ENCODE data around the gene FAM72B. TPM values are rescaled to one million over a fixed set of nuclear protein-coding genes. Genes with fewer than 3 reads are reported as not detected.
"Not testable (repeated sequence)": the region's sequence is repeated elsewhere in the genome, so short reads cannot be mapped to it uniquely, and the experiment has no call there.

The FAM72B gene
- polyA plus RNA-seq, 2 donors: 1.3 to 2.2 TPM

- H3K9me3 ChIP-seq (ENCODE audit: control insufficient read depth in 2 of 2, insufficient read depth in 1 of 2, low read depth in 1 of 2, low read length in 1 of 2); H3K27me3 ChIP-seq (ENCODE audit: control insufficient read depth in 1 of 2, insufficient read depth in 2 of 2, low read length in 2 of 2); H3K4me1 ChIP-seq (ENCODE audit: control insufficient read depth in 2 of 2, insufficient read depth in 2 of 2, low read length in 1 of 2); H3K36me3 ChIP-seq (ENCODE audit: control insufficient read depth in 2 of 2, insufficient read depth in 2 of 2, low read length in 1 of 2); H3K4me3 ChIP-seq (ENCODE audit: low read depth in 1 of 2, low read length in 2 of 2); H3K27ac ChIP-seq (ENCODE audit: low read depth in 2 of 2, low read length in 1 of 2): not testable (repeated sequence)
- 67 to 87% methylated on average over 1 of the region's 2 CpGs for WGBS, 2 donors
Observed at GRCh38 chr1:121154811-121155210, 29.3 kb downstream of the FAM72B start.

GRCh38 chr1:121152788-121153187, 31.4 kb downstream of the FAM72B start:
- H3K36me3 ChIP-seq (ENCODE audit: control insufficient read depth in 2 of 2, insufficient read depth in 2 of 2, low read length in 1 of 2); H3K27ac ChIP-seq (ENCODE audit: low read depth in 2 of 2, low read length in 1 of 2); H3K4me3 ChIP-seq (ENCODE audit: low read depth in 1 of 2, low read length in 2 of 2); H3K9me3 ChIP-seq (ENCODE audit: control insufficient read depth in 2 of 2, insufficient read depth in 1 of 2, low read depth in 1 of 2, low read length in 1 of 2); H3K4me1 ChIP-seq (ENCODE audit: control insufficient read depth in 2 of 2, insufficient read depth in 2 of 2, low read length in 1 of 2); H3K27me3 ChIP-seq (ENCODE audit: control insufficient read depth in 1 of 2, insufficient read depth in 2 of 2, low read length in 2 of 2): not testable (repeated sequence)

GRCh38 chr1:121151294-121151693, 32.8 kb downstream of the FAM72B start:
- H3K4me3 ChIP-seq (ENCODE audit: low read depth in 1 of 2, low read length in 2 of 2): not testable (repeated sequence)

GRCh38 chr1:121148489-121149190, 35.5 kb downstream of the FAM72B start:
- 0% methylated on average over 1 to 2 of the region's 9 CpGs for WGBS, 2 donors
- not testable (repeated sequence) for H3K36me3 ChIP-seq (ENCODE audit: control insufficient read depth in 2 of 2, insufficient read depth in 2 of 2, low read length in 1 of 2); H3K4me3 ChIP-seq (ENCODE audit: low read depth in 1 of 2, low read length in 2 of 2); H3K27me3 ChIP-seq (ENCODE audit: control insufficient read depth in 1 of 2, insufficient read depth in 2 of 2, low read length in 2 of 2); H3K9me3 ChIP-seq (ENCODE audit: control insufficient read depth in 2 of 2, insufficient read depth in 1 of 2, low read depth in 1 of 2, low read length in 1 of 2); H3K27ac ChIP-seq (ENCODE audit: low read depth in 2 of 2, low read length in 1 of 2); H3K4me1 ChIP-seq (ENCODE audit: control insufficient read depth in 2 of 2, insufficient read depth in 2 of 2, low read length in 1 of 2)

More at GRCh38 chr1:121151294-121151693, 32.8 kb downstream of the FAM72B start:
- WGBS, 2 donors: 43 to 46% methylated on average over 1 of the region's 1 CpG
- not testable (repeated sequence) for H3K27ac ChIP-seq (ENCODE audit: low read depth in 2 of 2, low read length in 1 of 2); H3K27me3 ChIP-seq (ENCODE audit: control insufficient read depth in 1 of 2, insufficient read depth in 2 of 2, low read length in 2 of 2); H3K4me1 ChIP-seq (ENCODE audit: control insufficient read depth in 2 of 2, insufficient read depth in 2 of 2, low read length in 1 of 2); H3K36me3 ChIP-seq (ENCODE audit: control insufficient read depth in 2 of 2, insufficient read depth in 2 of 2, low read length in 1 of 2); H3K9me3 ChIP-seq (ENCODE audit: control insufficient read depth in 2 of 2, insufficient read depth in 1 of 2, low read depth in 1 of 2, low read length in 1 of 2)

- H3K27ac ChIP-seq (ENCODE audit: low read depth in 2 of 2, low read length in 1 of 2); H3K27me3 ChIP-seq (ENCODE audit: control insufficient read depth in 1 of 2, insufficient read depth in 2 of 2, low read length in 2 of 2); H3K4me3 ChIP-seq (ENCODE audit: low read depth in 1 of 2, low read length in 2 of 2); H3K36me3 ChIP-seq (ENCODE audit: control insufficient read depth in 2 of 2, insufficient read depth in 2 of 2, low read length in 1 of 2); H3K4me1 ChIP-seq (ENCODE audit: control insufficient read depth in 2 of 2, insufficient read depth in 2 of 2, low read length in 1 of 2); H3K9me3 ChIP-seq (ENCODE audit: control insufficient read depth in 2 of 2, insufficient read depth in 1 of 2, low read depth in 1 of 2, low read length in 1 of 2): not testable (repeated sequence)
- no CpG with 5 or more reads among the region's 6 CpGs for WGBS, 2 donors
Observed at GRCh38 chr1:121140393-121140792, 43.7 kb downstream of the FAM72B start.

GRCh38 chr1:121131494-121131893, 52.6 kb downstream of the FAM72B start:
- not testable (repeated sequence) for H3K4me3 ChIP-seq (ENCODE audit: low read depth in 1 of 2, low read length in 2 of 2); H3K9me3 ChIP-seq (ENCODE audit: control insufficient read depth in 2 of 2, insufficient read depth in 1 of 2, low read depth in 1 of 2, low read length in 1 of 2); H3K4me1 ChIP-seq (ENCODE audit: control insufficient read depth in 2 of 2, insufficient read depth in 2 of 2, low read length in 1 of 2); H3K27me3 ChIP-seq (ENCODE audit: control insufficient read depth in 1 of 2, insufficient read depth in 2 of 2, low read length in 2 of 2); H3K36me3 ChIP-seq (ENCODE audit: control insufficient read depth in 2 of 2, insufficient read depth in 2 of 2, low read length in 1 of 2); H3K27ac ChIP-seq (ENCODE audit: low read depth in 2 of 2, low read length in 1 of 2)
- WGBS, 2 donors: no CpG with 5 or more reads among the region's 1 CpG

- not testable (repeated sequence) for H3K36me3 ChIP-seq (ENCODE audit: control insufficient read depth in 2 of 2, insufficient read depth in 2 of 2, low read length in 1 of 2); H3K27me3 ChIP-seq (ENCODE audit: control insufficient read depth in 1 of 2, insufficient read depth in 2 of 2, low read length in 2 of 2); H3K9me3 ChIP-seq (ENCODE audit: control insufficient read depth in 2 of 2, insufficient read depth in 1 of 2, low read depth in 1 of 2, low read length in 1 of 2); H3K4me1 ChIP-seq (ENCODE audit: control insufficient read depth in 2 of 2, insufficient read depth in 2 of 2, low read length in 1 of 2)
- Histone ChIP-seq H3K4me3 (ENCODE audit: low read depth in 1 of 2, low read length in 2 of 2) (peak overlapping the region; percentile 37 to 50), H3K27ac (ENCODE audit: low read depth in 2 of 2, low read length in 1 of 2) (peak overlapping the region; percentile 63 to 76)
- WGBS, 2 donors: 2 to 16% methylated on average over 6 to 17 of the region's 20 CpGs
Observed at GRCh38 chr1:121118480-121118824, 65.7 kb downstream of the FAM72B start.

Other genes starting within 250 kb of the FAM72B start
- 1 to 10 TPM; 2.0 to 2.8 TPM for gene SRGAP2C, start 635 bp upstream of the FAM72B start, polyA plus RNA-seq